ENCODE results near the gene SFXN4. TPM values are rescaled to one million over a fixed set of nuclear protein-coding genes. Genes with fewer than 3 reads are reported as not detected.

Gene SFXN4
- total RNA-seq, 1 donor from 2014 or later = 14.6 TPM

GRCh38 chr10:119176166-119176565, 10.7 kb upstream of the SFXN4 start:
- no peak overlapping the region for H3K27ac ChIP-seq
- DNase-seq = no peak

GRCh38 chr10:119174109-119174508, 8.6 kb upstream of the SFXN4 start:
- H3K36me3 ChIP-seq = peaks cover 72% of the 10 kb centered on the region
- ATAC-seq (no peak), DNase-seq (no peak)
- no peak overlapping the region for H3K27ac ChIP-seq
- TF ChIP-seq CTCF (IDR thresholded peaks at IDR 0.05) = no peak
- no peak overlapping the region for H3K4me3 ChIP-seq
- no peaks in the 10 kb centered on the region for H3K27me3 ChIP-seq (ENCODE audit: low read depth)
- intact Hi-C loops (cut with DNase I) = no loop called here
- H3K9me3 ChIP-seq = no peaks in the 10 kb centered on the region
- H3K4me1 ChIP-seq = peaks cover 23% of the 10 kb centered on the region

More at GRCh38 chr10:119176166-119176565, 10.7 kb upstream of the SFXN4 start:
- peaks cover 25% of the 10 kb centered on the region for H3K4me1 ChIP-seq
- peaks cover 53% of the 10 kb centered on the region for H3K36me3 ChIP-seq
- no peaks in the 10 kb centered on the region for H3K27me3 ChIP-seq (ENCODE audit: low read depth)
- intact Hi-C loops (cut with DNase I) = no loop called here
- no peaks in the 10 kb centered on the region for H3K9me3 ChIP-seq
- no peak for ATAC-seq
- no peak overlapping the region for H3K4me3 ChIP-seq
- TF ChIP-seq CTCF (IDR thresholded peaks at IDR 0.05) = no peak

GRCh38 chr10:119167041-119167440, 1.5 kb upstream of the SFXN4 start:
- no peak for TF ChIP-seq CTCF (IDR thresholded peaks at IDR 0.05)
- intact Hi-C loops (cut with DNase I) = no loop called here
- ATAC-seq (no peak), DNase-seq (no peak)
- Histone ChIP-seq H3K36me3 (peaks cover 42% of the 10 kb centered on the region), H3K4me3 (no peak overlapping the region), H3K9me3 (no peaks in the 10 kb centered on the region), H3K27me3 (ENCODE audit: low read depth) (no peaks in the 10 kb centered on the region), H3K4me1 (peaks cover 23% of the 10 kb centered on the region), H3K27ac (no peak overlapping the region)

- Histone ChIP-seq H3K27me3 (ENCODE audit: low read depth) (no peaks in the 10 kb centered on the region), H3K4me3 (peak overlapping the region; percentile 88), H3K4me1 (peaks cover 23% of the 10 kb centered on the region), H3K36me3 (peaks cover 38% of the 10 kb centered on the region), H3K27ac (peak overlapping the region; percentile 91), H3K9me3 (no peaks in the 10 kb centered on the region)
- no peak for ATAC-seq
- TF ChIP-seq CTCF (IDR thresholded peaks at IDR 0.05) = no peak
- DNase-seq = no peak
- intact Hi-C loops (cut with DNase I) = no loop called here
Observed at GRCh38 chr10:119166564-119166963, 1.1 kb upstream of the SFXN4 start.

GRCh38 chr10:119166118-119166500, 595 bp upstream of the SFXN4 start:
- no peaks in the 10 kb centered on the region for H3K9me3 ChIP-seq
- peaks cover 23% of the 10 kb centered on the region for H3K4me1 ChIP-seq
- no peak for ATAC-seq
- intact Hi-C loops (cut with DNase I) = no loop called here
- peak overlapping the region; percentile 91 for H3K27ac ChIP-seq
- H3K36me3 ChIP-seq = peaks cover 37% of the 10 kb centered on the region
- peak overlapping the region; percentile 88 for H3K4me3 ChIP-seq
- TF ChIP-seq CTCF (IDR thresholded peaks at IDR 0.05) = no peak
- H3K27me3 ChIP-seq (ENCODE audit: low read depth) = no peaks in the 10 kb centered on the region
- DNase-seq = no peak

Data from lower lobe of right lung (tissue), 2 donors.